Measurements from ENCODE around the gene SPINDOC.

DNA sequence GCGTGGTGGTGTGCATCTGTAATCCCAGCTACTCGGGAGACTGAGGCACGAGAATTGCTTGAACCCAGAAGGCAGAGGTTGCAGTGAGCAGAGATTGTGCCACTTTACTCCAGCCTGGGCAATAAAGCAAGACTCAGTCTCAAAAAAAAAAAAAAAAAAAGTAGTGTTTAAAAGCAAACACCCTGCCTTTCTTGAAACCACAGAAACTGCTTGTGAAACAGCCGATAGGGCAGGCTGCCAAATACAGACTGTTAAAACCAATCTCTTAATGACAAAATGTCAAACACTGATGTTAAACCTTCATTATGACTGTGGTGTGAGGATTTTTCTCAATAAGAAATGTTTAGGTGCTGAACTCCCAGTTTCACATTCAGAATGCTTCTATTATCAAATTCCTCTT lies 53.0 kb downstream of the SPINDOC start:
- no peak for TF ChIP-seq CTCF (IDR thresholded peaks at IDR 0.05; ENCODE audit: insufficient read depth, low read depth, low read length)
- no peak for TF ChIP-seq EZH2 (IDR thresholded peaks at IDR 0.05; ENCODE audit: insufficient read depth, low read length)
